ENCODE data around the gene DNAJC7.

The DNAJC7 gene

DNA sequence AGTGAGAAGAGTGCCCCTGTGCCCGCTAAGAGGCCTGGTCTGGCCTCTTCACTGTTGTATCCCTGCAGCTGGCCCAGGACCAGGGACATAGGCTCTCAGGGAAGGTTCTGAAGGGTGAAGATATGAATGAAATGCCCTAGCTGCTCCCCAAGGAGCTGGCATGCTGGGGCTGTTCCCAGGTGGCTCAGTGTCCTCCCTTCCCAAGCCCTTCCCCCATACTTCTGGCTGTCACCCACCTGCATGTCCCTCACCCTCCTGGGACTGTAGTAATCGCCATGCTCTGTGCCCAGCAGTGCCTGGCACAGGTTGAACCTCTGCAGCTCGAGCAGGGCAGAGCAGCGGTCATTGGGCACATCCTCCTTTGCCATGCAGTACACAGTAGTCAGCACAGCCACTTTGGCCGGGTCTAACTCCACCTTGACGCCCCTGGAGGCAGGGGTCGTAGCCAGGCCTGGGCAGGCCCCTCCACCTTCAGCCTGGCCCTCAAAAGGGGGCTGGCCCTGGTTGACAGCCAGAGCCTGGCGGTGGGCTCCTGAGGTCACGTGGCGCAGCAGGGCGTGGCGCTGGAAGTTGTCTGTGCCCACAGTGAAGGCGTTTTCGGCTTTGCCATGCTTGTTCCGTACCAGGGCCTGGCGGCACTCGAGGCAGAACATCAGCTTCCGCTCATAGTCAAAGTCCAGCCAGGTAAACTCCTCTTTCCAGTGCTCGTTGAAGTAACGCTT is 25.5 kb upstream of the DNAJC7 start:
- H3K4me3 ChIP-seq (ENCODE audit: control insufficient read depth, low read depth, low read length): no peak overlapping the region
- TF ChIP-seq, protein P1, sequence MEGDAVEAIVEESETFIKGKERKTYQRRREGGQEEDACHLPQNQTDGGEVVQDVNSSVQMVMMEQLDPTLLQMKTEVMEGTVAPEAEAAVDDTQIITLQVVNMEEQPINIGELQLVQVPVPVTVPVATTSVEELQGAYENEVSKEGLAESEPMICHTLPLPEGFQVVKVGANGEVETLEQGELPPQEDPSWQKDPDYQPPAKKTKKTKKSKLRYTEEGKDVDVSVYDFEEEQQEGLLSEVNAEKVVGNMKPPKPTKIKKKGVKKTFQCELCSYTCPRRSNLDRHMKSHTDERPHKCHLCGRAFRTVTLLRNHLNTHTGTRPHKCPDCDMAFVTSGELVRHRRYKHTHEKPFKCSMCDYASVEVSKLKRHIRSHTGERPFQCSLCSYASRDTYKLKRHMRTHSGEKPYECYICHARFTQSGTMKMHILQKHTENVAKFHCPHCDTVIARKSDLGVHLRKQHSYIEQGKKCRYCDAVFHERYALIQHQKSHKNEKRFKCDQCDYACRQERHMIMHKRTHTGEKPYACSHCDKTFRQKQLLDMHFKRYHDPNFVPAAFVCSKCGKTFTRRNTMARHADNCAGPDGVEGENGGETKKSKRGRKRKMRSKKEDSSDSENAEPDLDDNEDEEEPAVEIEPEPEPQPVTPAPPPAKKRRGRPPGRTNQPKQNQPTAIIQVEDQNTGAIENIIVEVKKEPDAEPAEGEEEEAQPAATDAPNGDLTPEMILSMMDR (IDR thresholded peaks at IDR 0.05; ENCODE audit: control insufficient read depth, insufficient read depth, low read depth, low read length, missing control alignments): no peak
- no peak for DNase-seq (ENCODE audit: low read depth)

DNA sequence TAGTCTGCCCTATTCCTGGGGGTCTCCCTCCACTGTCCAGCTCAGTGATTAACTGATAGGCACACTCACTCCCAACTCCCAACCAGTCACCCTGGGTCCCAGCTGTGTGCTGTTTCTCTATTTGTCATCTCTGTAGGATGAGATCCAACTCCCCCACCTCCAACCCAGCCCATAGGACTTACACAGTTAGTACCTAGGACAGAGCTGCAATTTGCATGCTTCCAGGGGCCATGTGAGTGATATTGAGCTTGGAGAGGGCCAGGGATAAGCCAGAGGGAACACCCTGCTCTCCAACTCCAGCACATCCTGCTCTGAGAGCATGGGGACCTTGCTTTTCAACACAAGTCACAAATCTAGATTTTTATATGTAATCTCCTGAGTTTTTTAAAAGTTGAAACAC is 24.4 kb upstream of the DNAJC7 start:
- TF ChIP-seq, protein P1 (IDR thresholded peaks at IDR 0.05; ENCODE audit: control insufficient read depth, insufficient read depth, low read depth, low read length, missing control alignments): no peak
- no peak for DNase-seq (ENCODE audit: low read depth)
- no peak overlapping the region for H3K4me3 ChIP-seq (ENCODE audit: control insufficient read depth, low read depth, low read length)

DNA sequence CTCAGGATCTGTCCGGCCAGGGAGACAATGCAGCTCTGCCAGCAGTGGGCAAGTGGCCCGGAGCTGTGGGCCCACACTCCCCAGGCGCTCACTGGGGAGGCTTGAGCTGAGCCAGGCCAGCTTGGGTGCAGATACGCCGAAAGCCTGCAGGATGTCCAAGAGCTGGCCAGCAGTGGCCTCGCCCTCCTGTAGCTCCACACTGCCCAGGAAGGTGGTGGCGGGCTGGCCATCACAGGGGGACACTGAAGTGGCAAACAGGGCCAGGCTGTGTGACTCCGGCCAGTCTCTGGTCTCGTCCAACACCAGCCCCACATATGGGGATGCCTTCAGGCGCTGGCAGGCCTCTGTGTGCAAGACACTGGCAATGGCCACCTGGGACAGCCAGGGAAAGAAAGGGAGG is 23.6 kb upstream of the DNAJC7 start:
- DNase-seq (ENCODE audit: low read depth): no peak
- TF ChIP-seq, protein P1 (IDR thresholded peaks at IDR 0.05; ENCODE audit: control insufficient read depth, insufficient read depth, low read depth, low read length, missing control alignments): no peak
- H3K4me3 ChIP-seq (ENCODE audit: control insufficient read depth, low read depth, low read length): no peak overlapping the region

DNA sequence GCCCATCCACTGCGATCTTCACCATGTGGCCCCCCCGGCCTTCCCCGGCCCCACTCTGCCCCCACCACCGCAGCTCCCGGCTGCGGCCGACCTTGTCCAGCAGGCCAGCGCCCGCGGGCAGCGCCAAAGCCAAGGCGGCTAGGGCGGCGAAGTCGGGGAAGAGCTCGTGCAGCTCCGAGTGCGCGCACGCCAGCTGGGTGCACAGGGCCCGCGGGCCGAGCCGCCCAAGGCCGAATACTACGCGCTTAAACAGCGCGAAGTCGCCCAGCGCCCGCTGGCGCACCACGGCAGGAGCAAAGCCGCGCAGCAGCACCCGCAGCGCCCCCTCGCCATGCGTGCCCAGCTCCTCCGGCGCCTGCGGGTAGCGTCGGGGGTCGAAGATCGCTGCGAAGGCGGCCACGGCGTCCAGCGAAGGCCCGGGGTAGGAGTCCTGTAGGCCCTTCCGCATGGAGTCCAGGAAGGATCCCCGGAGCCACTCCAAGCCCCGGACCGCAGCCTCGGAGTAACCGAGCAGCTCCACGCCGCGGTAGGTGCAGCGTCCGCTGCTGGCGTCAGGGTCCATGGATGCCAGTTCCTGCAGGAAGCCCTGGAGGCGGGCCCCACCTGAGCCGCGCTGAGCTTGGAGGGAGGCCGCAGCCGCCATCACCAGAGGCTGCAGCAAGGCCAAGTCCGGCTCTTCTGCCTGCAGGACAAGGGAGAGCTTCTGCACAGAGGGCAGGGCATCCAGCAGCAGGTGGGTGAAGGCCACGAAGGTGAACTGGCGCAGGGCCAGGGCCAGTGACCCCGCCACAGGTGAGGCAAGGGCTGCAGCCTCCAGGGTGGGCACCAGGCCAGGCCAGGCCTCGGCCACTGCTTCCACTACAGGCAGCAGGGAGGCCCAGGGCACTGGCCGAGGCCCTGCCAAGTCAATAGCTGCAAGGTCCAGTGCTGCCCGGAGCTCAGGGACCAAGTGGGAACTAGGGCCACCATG is 22.8 kb upstream of the DNAJC7 start:
- TF ChIP-seq, protein P1 (IDR thresholded peaks at IDR 0.05; ENCODE audit: control insufficient read depth, insufficient read depth, low read depth, low read length, missing control alignments): no peak
- no peak overlapping the region for H3K4me3 ChIP-seq (ENCODE audit: control insufficient read depth, low read depth, low read length)
- no peak for DNase-seq (ENCODE audit: low read depth)

DNA sequence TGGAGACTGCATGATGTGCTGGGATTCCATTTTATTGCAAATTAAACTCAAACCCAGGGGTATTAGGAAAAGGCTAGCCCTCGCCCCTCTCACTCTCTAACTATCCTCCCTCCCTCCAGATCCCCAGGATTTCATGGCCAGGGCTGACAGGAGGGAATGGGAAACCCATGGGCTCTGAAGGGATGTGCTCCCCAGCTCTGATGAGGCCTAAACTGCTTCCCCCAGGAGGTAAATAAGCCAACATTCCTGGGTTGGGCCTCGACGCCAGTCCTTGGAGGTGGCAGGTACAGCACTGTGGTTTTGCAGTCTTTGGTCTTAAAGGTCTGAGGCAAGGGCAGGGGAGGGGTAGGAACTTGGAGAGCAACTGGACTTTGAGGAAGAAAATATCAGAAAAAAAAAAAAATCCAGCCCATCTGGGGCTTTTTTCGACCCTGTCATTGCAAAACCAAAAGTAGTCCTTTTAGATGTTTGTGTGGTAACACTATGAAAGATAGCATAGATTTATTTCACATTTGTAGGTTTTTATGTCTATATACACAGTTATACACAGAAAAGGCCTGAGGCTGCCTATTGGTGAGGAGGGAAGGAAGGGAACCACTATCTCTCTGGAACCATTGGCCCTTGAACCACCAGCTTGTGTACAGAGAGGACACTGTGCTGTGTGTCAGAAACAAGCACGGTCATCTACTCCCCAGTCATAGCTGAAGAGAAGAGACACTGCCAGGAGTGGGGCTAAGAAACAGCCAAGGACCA is 21.2 kb upstream of the DNAJC7 start:
- no peak overlapping the region for H3K4me3 ChIP-seq (ENCODE audit: control insufficient read depth, low read depth, low read length)
- TF ChIP-seq, protein P1 (IDR thresholded peaks at IDR 0.05; ENCODE audit: control insufficient read depth, insufficient read depth, low read depth, low read length, missing control alignments): no peak
- DNase-seq (ENCODE audit: low read depth): no peak

DNA sequence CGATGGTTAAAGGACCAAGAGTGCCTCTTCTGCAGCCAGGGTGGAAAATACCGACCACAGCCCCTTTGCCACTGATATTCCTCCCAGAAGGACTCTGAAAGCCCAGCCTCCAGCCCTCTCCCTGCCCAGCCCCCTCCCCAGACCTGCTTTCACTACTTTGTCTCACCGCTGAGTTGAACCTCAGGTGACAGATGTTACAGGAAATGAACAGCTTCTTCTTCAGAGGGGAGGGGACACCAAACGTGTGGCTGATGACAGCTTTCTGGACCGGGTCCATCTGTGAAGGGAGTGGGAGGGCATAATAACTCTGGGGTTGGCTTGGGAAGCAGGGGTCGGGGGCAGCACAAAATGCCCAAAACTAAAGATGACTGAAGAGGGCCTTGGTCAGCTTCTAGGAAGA is 16.8 kb upstream of the DNAJC7 start:
- no peak for DNase-seq (ENCODE audit: low read depth)
- TF ChIP-seq, protein P1 (IDR thresholded peaks at IDR 0.05; ENCODE audit: control insufficient read depth, insufficient read depth, low read depth, low read length, missing control alignments): no peak
- no peak overlapping the region for H3K4me3 ChIP-seq (ENCODE audit: control insufficient read depth, low read depth, low read length)
